Fibroblast of lung (primary cell): ENCODE results near the gene RPS6KA2.

Experiments used
- CTCF ChIP-seq, 2 donors: IDR thresholded peaks in 1 of 2; conservative IDR thresholded peaks in 1 of 2; 1 replicate in 1 of 2; 2 replicates in 1 of 2; pipeline ENCODE4 v1.5.1; 2011 to 2012; ENCODE audit warnings: low read length in 2 of 2, control low read depth in 1 of 2, inconsistent platforms in 1 of 2, low read depth in 1 of 2, mild to moderate bottlenecking in 1 of 2
- EZH2 ChIP-seq: IDR thresholded peaks from 2 replicates; pipeline ENCODE4 v1.5.1; 2012; ENCODE audit warnings: low read length, control low read depth, mild to moderate bottlenecking; ENCODE audit errors: missing control alignments

GRCh38 chr6:166430269-166430668 is 196.8 kb downstream of the RPS6KA2 start:
- TF ChIP-seq CTCF (conservative IDR thresholded peaks at IDR 0.05 in 1 of 2, IDR thresholded peaks at IDR 0.05 in 1 of 2; ENCODE audit: low read depth in 1 of 2, low read length in 2 of 2) (no peak), EZH2 (no peak)
